ENCODE results near the gene CHCHD10.

CHCHD10 gene

DNA sequence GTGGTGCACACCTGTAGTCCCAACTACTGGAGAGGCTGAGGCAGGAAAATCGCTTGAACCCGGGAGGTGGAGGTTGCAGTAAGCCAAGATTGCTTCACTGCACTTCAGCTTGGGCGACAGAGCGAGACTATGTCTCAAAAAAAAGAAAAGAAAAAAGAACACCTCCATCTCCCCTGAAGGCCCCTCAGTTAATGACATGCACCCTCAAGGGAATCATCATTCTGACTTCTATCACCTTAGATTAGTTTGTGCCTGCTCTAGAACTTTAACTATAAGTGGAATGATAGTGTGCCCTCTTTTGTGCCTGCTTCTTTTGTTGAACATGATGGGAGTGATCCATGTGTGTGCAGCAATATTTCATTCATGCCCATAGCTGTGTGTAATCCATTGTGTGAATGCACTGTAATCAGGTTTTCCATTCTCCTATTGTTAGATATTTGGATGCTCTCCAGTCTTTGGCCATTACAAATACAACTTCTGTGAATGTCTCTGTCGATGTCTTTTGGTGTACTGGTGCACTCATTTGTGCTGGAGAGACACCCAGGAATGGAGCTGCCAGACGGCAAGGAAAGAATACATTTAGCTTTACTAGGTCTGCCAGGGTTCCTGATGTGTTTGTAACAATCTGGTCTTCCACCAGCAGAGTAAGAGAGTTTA is 12.7 kb downstream of the CHCHD10 start:
- no peak overlapping the region for H3K4me3 ChIP-seq (ENCODE audit: low read depth, low read length)
- TF ChIP-seq, protein P1, sequence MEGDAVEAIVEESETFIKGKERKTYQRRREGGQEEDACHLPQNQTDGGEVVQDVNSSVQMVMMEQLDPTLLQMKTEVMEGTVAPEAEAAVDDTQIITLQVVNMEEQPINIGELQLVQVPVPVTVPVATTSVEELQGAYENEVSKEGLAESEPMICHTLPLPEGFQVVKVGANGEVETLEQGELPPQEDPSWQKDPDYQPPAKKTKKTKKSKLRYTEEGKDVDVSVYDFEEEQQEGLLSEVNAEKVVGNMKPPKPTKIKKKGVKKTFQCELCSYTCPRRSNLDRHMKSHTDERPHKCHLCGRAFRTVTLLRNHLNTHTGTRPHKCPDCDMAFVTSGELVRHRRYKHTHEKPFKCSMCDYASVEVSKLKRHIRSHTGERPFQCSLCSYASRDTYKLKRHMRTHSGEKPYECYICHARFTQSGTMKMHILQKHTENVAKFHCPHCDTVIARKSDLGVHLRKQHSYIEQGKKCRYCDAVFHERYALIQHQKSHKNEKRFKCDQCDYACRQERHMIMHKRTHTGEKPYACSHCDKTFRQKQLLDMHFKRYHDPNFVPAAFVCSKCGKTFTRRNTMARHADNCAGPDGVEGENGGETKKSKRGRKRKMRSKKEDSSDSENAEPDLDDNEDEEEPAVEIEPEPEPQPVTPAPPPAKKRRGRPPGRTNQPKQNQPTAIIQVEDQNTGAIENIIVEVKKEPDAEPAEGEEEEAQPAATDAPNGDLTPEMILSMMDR (IDR thresholded peaks at IDR 0.05; ENCODE audit: low read depth, low read length, missing control alignments) = no peak
- no peak for DNase-seq (ENCODE audit: low read depth)

DNA sequence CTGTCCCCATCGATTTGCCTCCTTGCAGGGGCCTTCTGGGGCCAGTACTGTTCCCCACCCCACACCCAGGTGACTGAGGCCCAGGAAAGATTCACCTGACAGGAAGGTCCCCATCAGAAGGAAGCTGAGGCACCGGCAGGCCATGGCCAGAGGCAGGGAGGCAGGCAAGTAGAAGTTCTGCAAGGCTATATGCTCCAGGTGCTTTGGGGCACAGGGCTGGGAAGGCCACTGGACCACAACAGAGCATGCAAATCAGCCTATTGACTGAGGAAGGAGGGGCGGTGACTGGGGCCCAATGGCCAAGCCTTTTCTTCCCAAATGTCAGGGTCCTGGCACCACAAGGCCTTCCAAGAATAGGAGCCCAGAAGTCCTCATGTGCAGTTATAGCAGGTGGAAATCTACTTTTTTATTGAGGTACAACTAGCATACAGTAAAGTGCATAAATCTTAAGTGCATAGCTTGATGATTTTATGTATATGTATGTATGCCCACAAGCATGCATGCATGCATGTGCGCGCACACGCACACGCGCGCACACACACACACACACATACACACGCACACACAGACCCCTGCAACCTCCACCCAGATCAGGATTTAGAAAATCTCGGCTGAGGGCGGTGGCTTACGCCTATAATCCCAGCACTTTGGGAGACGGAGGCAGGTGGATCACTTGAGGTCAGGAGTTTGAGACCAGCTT is 13.4 kb downstream of the CHCHD10 start, which contains the start of gene VPREB3:
VPREB3 (minus strand) TSS at position 206 of the 700 bp plus-strand sequence; CDS start at position 144, 62 bp downstream.
- DNase-seq (ENCODE audit: low read depth) = no peak
- peak within 1 kb of the TSS; percentile 35 for H3K4me3 ChIP-seq (ENCODE audit: low read depth, low read length)
- TF ChIP-seq, protein P1 (IDR thresholded peaks at IDR 0.05; ENCODE audit: low read depth, low read length, missing control alignments) = no peak

DNA sequence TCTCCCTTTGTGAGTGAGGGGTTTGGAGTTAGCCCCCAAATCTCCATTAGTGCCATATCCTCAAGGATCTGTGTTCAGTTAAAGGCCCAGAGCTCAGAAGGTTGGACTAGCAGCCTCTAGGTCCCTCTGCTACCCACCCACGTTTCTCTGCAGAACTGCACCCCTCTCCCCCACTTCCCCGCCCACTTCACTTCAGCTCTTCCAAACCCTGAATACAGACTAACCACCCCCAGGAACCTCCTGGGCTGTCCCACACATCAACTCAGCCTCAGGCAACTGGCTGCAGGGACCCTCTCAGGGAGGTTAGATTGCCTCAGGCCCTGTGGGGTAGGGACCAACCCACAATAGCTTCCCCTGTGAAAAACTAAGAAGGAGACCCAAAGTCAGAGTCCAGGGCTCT is 14.4 kb downstream of the CHCHD10 start:
- H3K4me3 ChIP-seq (ENCODE audit: low read depth, low read length) = peak overlapping the region; percentile 30
- DNase-seq (ENCODE audit: low read depth) = no peak
- TF ChIP-seq, protein P1 (IDR thresholded peaks at IDR 0.05; ENCODE audit: low read depth, low read length, missing control alignments) = no peak

DNA sequence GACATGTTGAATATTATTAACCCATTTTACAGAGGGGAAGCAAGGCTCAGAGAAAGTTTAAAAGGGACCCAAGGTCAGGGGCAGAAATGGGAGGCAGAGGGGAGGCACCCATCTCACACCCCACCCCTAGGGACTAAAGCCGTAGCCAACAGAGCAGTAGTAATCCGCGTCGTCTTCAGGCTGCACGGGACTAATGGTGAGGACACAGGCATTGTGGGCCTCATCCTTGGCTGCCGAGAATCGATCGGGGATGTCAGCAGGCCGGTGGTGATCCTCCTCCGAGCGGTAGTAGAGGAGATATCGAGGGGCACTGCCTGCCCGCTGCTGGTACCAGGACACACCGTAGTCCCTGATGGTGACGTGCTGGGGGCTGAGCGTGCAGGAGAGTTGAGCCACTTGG is 15.0 kb downstream of the CHCHD10 start:
- TF ChIP-seq, protein P1 (IDR thresholded peaks at IDR 0.05; ENCODE audit: low read depth, low read length, missing control alignments) = no peak
- DNase-seq (ENCODE audit: low read depth) = no peak
- peak overlapping the region; percentile 33 for H3K4me3 ChIP-seq (ENCODE audit: low read depth, low read length)

DNA sequence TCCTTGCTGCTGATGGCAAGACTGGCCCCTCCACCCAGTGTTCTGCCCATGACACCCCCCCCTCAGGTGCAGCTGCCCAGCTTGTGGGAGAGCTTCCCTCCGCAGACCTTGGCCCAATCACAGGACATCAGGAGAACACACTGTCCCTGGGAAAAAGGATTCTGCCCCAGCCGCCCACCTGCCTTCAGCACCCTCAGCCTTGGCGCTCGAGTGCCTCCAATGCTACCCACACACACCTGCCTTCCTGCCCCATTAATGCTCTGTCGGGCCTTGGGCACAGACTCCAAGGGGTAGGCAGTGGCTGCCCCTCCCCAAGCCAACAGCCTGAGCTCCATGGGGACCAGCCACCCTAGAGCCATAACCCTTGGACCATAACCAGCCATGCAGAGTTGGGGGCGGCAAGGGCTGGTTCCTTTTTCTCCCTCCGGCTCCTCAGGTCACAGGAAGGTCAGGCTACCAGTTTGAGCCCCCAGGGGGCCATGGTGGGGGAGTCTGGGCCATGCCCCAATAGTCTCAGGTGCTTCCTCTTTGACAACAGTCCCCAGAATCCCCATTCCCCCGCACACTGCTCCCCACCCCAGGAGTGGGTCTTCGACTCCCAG is 15.6 kb downstream of the CHCHD10 start:
- TF ChIP-seq, protein P1 (IDR thresholded peaks at IDR 0.05; ENCODE audit: low read depth, low read length, missing control alignments) = no peak
- H3K4me3 ChIP-seq (ENCODE audit: low read depth, low read length) = peak overlapping the region; percentile 62
- peak; percentile 43 for DNase-seq (ENCODE audit: low read depth)

DNA sequence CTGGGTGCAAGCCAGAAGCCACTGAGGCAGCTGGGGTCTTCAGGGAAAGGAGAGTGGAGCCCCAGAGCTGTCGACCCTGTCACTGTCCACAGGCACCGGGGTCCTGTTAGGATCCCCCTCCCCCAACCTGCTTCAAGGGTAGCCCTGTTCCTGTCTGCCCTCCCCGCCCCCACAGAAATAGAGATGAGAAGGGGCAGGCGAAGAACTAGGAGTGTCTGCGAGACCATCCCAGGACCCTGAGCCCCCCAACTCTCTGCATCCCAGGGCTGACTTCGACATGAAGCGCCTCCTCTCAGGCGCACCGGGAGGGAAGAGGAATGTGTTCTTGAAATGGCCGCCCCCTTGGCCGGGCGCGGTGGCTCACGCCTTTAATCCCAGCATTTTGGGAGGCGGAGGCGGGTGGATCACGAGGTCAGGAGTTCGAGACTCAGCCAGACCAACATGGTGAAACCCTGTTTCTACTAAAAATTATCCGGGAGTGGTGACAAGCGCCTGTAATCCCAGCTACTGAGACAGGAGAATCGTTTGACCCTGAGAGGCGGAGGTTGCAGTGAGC is 16.3 kb downstream of the CHCHD10 start:
- TF ChIP-seq, protein P1 (IDR thresholded peaks at IDR 0.05; ENCODE audit: low read depth, low read length, missing control alignments) = no peak
- peak overlapping the region; percentile 62 for H3K4me3 ChIP-seq (ENCODE audit: low read depth, low read length)
- DNase-seq (ENCODE audit: low read depth) = no peak
